GM12878 (cell line): ENCODE results near the gene C1GALT1. TPM values are rescaled to one million over a fixed set of nuclear protein-coding genes. Genes with fewer than 3 reads are reported as not detected.

Source experiments
- ATAC-seq: fragments of 200-7000 bp; cut with Tn5 transposase; 3 replicates; pipeline ENCODE4 v1.9.1; 2020; ENCODE audit warnings: mild to moderate bottlenecking, moderate library complexity
- BruUV-seq: library from RNA; stranded (reverse); fragments of 400-500 nt; replicated peaks from 2 replicates; lab custom pipeline; 2021; lab: Mats Ljungman, UMichigan
- CTCF ChIA-PET: fragments of 300-600 bp; sonication (Branson Sonifier 250); formaldehyde crosslinking; extraction: SDS; loops from one replicate; lab custom pipeline; 2021; ENCODE audit warnings: inconsistent platforms; lab: Yijun Ruan, JAX
- POLR2A ChIA-PET: fragments of 350-600 bp; formaldehyde crosslinking; extraction: SDS; loops from one replicate; lab custom pipeline; 2021; ENCODE audit warnings: inconsistent platforms; lab: Charles Lee
- RAD21 ChIA-PET: fragments of 300-600 bp; sonication (Branson Sonifier 250); formaldehyde crosslinking; loops from one replicate; lab custom pipeline; 2023; ENCODE audit warnings: antibody characterized with exemption; ENCODE audit not compliant: unreplicated experiment; lab: Charles Lee
- SMC1A ChIA-PET: fragments of 300-600 bp; sonication (Branson Sonifier 250); formaldehyde crosslinking; loops from one replicate; lab custom pipeline; 2023; ENCODE audit not compliant: unreplicated experiment, uncharacterized antibody; lab: Charles Lee
- DNase-seq: peaks from one replicate; pipeline ENCODE4 v3.0.0-alpha.2; 2011; ENCODE audit warnings: low read depth, low spot score
- FAIRE-seq: peaks from 3 replicates; lab custom pipeline; 2011; peaks lifted over from hg19 to GRCh38; lab: Jason Lieb, UNC
- H2AFZ ChIP-seq: 2 replicates; pipeline ENCODE4 v1.6.0; 2011; ENCODE audit warnings: low read depth, low read length, control low read depth; ENCODE audit not compliant: control insufficient read depth
- H3K27ac ChIP-seq: 2 replicates; pipeline ENCODE4 v1.5.1; 2011; ENCODE audit warnings: control low read depth; ENCODE audit not compliant: control insufficient read depth, insufficient read depth
- H3K27me3 ChIP-seq, 2 experiments: replicated peaks in 1 of 2; 2 replicates each; pipeline versions ENCODE4 v1.6.0 to v1.6.1; 2011; ENCODE audit warnings: low read length in 1 of 2; ENCODE audit not compliant: control insufficient read depth in 2 of 2, insufficient read depth in 2 of 2
- H3K36me3 ChIP-seq, 2 experiments: 2 replicates each; pipeline ENCODE4 v1.5.1; 2011; ENCODE audit warnings: low read length in 1 of 2; ENCODE audit not compliant: control insufficient read depth in 2 of 2, insufficient read depth in 2 of 2
- H3K4me1 ChIP-seq: 2 replicates; pipeline ENCODE4 v1.6.1; 2011; ENCODE audit warnings: mild to moderate bottlenecking, low read length, moderate library complexity, mixed read lengths; ENCODE audit not compliant: control insufficient read depth, insufficient read depth
- H3K4me2 ChIP-seq: 2 replicates; pipeline ENCODE4 v1.6.0; 2011; ENCODE audit warnings: control low read depth; ENCODE audit not compliant: control insufficient read depth, insufficient read depth
- H3K4me3 ChIP-seq: fragments of 200-600 bp; sonication (generic); 2 replicates; pipeline ENCODE4 v1.5.1; 2016
- H3K79me2 ChIP-seq: 2 replicates; pipeline ENCODE4 v1.6.0; 2011; ENCODE audit warnings: low read length; ENCODE audit not compliant: control insufficient read depth, insufficient read depth
- H3K9ac ChIP-seq: 2 replicates; pipeline ENCODE4 v1.8.0; 2011; ENCODE audit warnings: low read length, control low read depth, mixed read lengths; ENCODE audit not compliant: control insufficient read depth, insufficient read depth
- H3K9me3 ChIP-seq: replicated peaks from 3 replicates; pipeline ENCODE4 v1.5.1; 2011; ENCODE audit warnings: mild to moderate bottlenecking, low read length; ENCODE audit not compliant: control insufficient read depth, insufficient read depth
- H4K20me1 ChIP-seq: 2 replicates; pipeline ENCODE4 v1.6.0; 2011; ENCODE audit not compliant: control insufficient read depth, insufficient read depth
- ASH2L ChIP-seq: fragments of 300-600, 200-600 bp; sonication (generic); IDR thresholded peaks from 2 replicates; pipeline ENCODE4 v1.6.1; 2017; ENCODE audit warnings: low read depth, mild to moderate bottlenecking, borderline replicate concordance
- GABPA ChIP-seq: IDR thresholded peaks from 2 replicates; pipeline ENCODE4 v1.6.1; 2014; ENCODE audit warnings: antibody characterized with exemption, low read depth, mild to moderate bottlenecking, inconsistent platforms
- MTA3 ChIP-seq: IDR thresholded peaks from 2 replicates; pipeline ENCODE4 v1.6.1; 2012; ENCODE audit warnings: low read length, inconsistent platforms, borderline replicate concordance
- PAX5 ChIP-seq: IDR thresholded peaks from 2 replicates; pipeline ENCODE4 v1.6.1; 2011; ENCODE audit warnings: low read depth, low read length, borderline replicate concordance
- RCOR1 ChIP-seq: conservative IDR thresholded peaks from 2 replicates; pipeline ENCODE4 v1.6.1; 2012; ENCODE audit warnings: low read depth, low read length, improper control_type of control experiment
- RUNX3 ChIP-seq: IDR thresholded peaks from 2 replicates; pipeline ENCODE4 v1.6.1; 2012; ENCODE audit warnings: low read length, inconsistent platforms
- SRF ChIP-seq, 2 experiments: IDR thresholded peaks; 2 replicates each; pipeline ENCODE4 v1.6.1; 2011; ENCODE audit warnings: low read depth in 2 of 2, low read length in 2 of 2, mild to moderate bottlenecking in 1 of 2, moderate library complexity in 1 of 2
- ZBTB11 ChIP-seq: fragments of 450-650 bp; formaldehyde crosslinking; IDR thresholded peaks from 2 replicates; pipeline ENCODE4 v1.5.0; 2022; ENCODE audit warnings: mild to moderate bottlenecking, missing genetic modification characterization
- ZBTB4 ChIP-seq: fragments of 450-650 bp; formaldehyde crosslinking; IDR thresholded peaks from 2 replicates; pipeline ENCODE4 v1.4.0; 2022; ENCODE audit warnings: mild to moderate bottlenecking, moderate library complexity
- WGBS: methylation state at CpG from one replicate; pipeline ENCODE4 v1.1.6; 2016; ENCODE audit warnings: low lambda C conversion rate; ENCODE audit not compliant: insufficient replicate concordance, insufficient coverage; ENCODE audit errors: missing lambda C conversion rate; 5-methylcytosine and 5-hydroxymethylcytosine counted together
- in situ Hi-C: fragments of 300-500 bp; cut with MboI; formaldehyde crosslinking; loops from 9 replicates; pipeline ENCODE4 v1.14.3; 2018; ENCODE audit warnings: mixed read lengths
- intact Hi-C: fragments of 100-400 bp; cut with micrococcal nuclease; formaldehyde crosslinking; loops from one replicate; pipeline ENCODE4 v1.14.2; 2022; ENCODE audit not compliant: unreplicated experiment
- polyA plus RNA-seq, 11 experiments: library from polyadenylated mRNA; depleted of rRNA in 4 of 11; unstranded in 6 of 11; stranded (reverse) in 5 of 11; fragments of >200 nt; fragmentation: Nextera tagmentation in 4 of 11; fragmentation: Illumina TruSeq in 1 of 11; extraction: Ambion mirVana in 4 of 11; extraction: Trizol in 1 of 11; gene quantifications; 1 replicate in 1 of 11; 2 replicates in 10 of 11; pipeline versions ENCODE4 v1.2.1 to v1.2.3, GENCODE V29; 2011 to 2016; ENCODE audit warnings: inconsistent platforms in 2 of 11, missing spikeins in 2 of 11, low read depth in 1 of 11
- total RNA-seq, 4 experiments: library from RNA; depleted of rRNA in 3 of 4; stranded (reverse); fragments of >200 nt in 3 of 4; fragmentation: Illumina TruSeq in 1 of 4; extraction: Trizol in 1 of 4; gene quantifications; 2 replicates each; pipeline versions ENCODE4 v1.2.1 to v1.2.3, GENCODE V29; 2013 to 2021
- TF ChIP-seq, protein P1 (sequence below): IDR thresholded peaks from 2 replicates; pipeline ENCODE4 v1.6.1; 2012; ENCODE audit warnings: improper control_type of control experiment, low read depth, low read length; ENCODE audit not compliant: insufficient replicate concordance

C1GALT1 gene
- total and polyA plus RNA-seq, 10 of the 15 experiments (the other 5 are each of a cell fraction or from before 2014, with no cell fraction given), result 1.6 to 25.0 (median 8.5) TPM

- ChIA-PET POLR2A (no interaction called here), RAD21 (no interaction called here), CTCF (interaction anchor here (0.7 kb wide), 1 partner anchor 36 kb away, joined by 4 read pairs; no protein-coding TSS in a partner anchor), SMC1A (no interaction called here)
- Histone ChIP-seq H3K27ac (no peak overlapping the region), H3K9me3 (no peaks in the 10 kb centered on the region; the same call in 1 of the 3 replicates), H3K27me3 (no peaks in the 10 kb centered on the region), H4K20me1 (no peaks in the 10 kb centered on the region), H3K79me2 (peaks cover 17% of the 10 kb centered on the region), H3K36me3 (no peaks in the 10 kb centered on the region), H3K4me3 (no peak overlapping the region), H3K4me1 (no peaks in the 10 kb centered on the region), H2AFZ (no peak overlapping the region), H3K9ac (no peak overlapping the region), H3K4me2 (no peak overlapping the region)
- in situ Hi-C loops (no loop called here), intact Hi-C loops (no loop called here)
- whole genome bisulfite sequencing, result 99% methylated on average over 4 of the region's 4 CpGs
- no peak for FAIRE-seq
- TF ChIP-seq RUNX3, result no peak
- no peak for TF ChIP-seq PAX5
- TF ChIP-seq RCOR1, result no peak
- no peak for TF ChIP-seq SRF (IDR thresholded peaks at IDR 0.05; ENCODE audit: low read depth in 2 of 2, low read length in 2 of 2)
- TF ChIP-seq, protein P1, sequence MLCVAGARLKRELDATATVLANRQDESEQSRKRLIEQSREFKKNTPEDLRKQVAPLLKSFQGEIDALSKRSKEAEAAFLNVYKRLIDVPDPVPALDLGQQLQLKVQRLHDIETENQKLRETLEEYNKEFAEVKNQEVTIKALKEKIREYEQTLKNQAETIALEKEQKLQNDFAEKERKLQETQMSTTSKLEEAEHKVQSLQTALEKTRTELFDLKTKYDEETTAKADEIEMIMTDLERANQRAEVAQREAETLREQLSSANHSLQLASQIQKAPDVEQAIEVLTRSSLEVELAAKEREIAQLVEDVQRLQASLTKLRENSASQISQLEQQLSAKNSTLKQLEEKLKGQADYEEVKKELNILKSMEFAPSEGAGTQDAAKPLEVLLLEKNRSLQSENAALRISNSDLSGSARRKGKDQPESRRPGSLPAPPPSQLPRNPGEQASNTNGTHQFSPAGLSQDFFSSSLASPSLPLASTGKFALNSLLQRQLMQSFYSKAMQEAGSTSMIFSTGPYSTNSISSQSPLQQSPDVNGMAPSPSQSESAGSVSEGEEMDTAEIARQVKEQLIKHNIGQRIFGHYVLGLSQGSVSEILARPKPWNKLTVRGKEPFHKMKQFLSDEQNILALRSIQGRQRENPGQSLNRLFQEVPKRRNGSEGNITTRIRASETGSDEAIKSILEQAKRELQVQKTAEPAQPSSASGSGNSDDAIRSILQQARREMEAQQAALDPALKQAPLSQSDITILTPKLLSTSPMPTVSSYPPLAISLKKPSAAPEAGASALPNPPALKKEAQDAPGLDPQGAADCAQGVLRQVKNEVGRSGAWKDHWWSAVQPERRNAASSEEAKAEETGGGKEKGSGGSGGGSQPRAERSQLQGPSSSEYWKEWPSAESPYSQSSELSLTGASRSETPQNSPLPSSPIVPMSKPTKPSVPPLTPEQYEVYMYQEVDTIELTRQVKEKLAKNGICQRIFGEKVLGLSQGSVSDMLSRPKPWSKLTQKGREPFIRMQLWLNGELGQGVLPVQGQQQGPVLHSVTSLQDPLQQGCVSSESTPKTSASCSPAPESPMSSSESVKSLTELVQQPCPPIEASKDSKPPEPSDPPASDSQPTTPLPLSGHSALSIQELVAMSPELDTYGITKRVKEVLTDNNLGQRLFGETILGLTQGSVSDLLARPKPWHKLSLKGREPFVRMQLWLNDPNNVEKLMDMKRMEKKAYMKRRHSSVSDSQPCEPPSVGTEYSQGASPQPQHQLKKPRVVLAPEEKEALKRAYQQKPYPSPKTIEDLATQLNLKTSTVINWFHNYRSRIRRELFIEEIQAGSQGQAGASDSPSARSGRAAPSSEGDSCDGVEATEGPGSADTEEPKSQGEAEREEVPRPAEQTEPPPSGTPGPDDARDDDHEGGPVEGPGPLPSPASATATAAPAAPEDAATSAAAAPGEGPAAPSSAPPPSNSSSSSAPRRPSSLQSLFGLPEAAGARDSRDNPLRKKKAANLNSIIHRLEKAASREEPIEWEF, result no peak
- no peak for TF ChIP-seq MTA3
- no peak for TF ChIP-seq ZBTB11
- TF ChIP-seq ASH2L, result no peak
- TF ChIP-seq ZBTB4, result no peak
- TF ChIP-seq GABPA, result no peak
- no peak for DNase-seq
- BruUV-seq, result no TSS peak
- no peak for ATAC-seq
These were observed 25.5 kb downstream of the C1GALT1 start for GRCh38 chr7:7207876-7208275.
